HCT116 (cell line): ENCODE measurements around the gene SRSF5.

Source experiments
- ELF1 ChIP-seq: IDR thresholded peaks from 2 replicates; pipeline ENCODE4 v1.6.1; 2012; ENCODE audit warnings: low read depth, borderline replicate concordance
- EZH2 ChIP-seq: fragments of 200-600 bp; sonication (generic); IDR thresholded peaks from 2 replicates; pipeline ENCODE4 v1.6.1; 2017; ENCODE audit warnings: antibody characterized with exemption, mixed run types
- FOSL1 ChIP-seq: IDR thresholded peaks from 2 replicates; pipeline ENCODE4 v1.6.1; 2012; ENCODE audit warnings: low read depth
- POLR2A ChIP-seq: IDR thresholded peaks from 2 replicates; pipeline ENCODE4 v1.7.0; 2011; ENCODE audit warnings: borderline replicate concordance; ENCODE audit not compliant: insufficient read depth, insufficient read length; ENCODE audit errors: extremely low read depth
- POLR2AphosphoS5 ChIP-seq: IDR thresholded peaks from 2 replicates; pipeline ENCODE4 v1.6.1; 2011; ENCODE audit warnings: mild to moderate bottlenecking, low read depth, low read length, moderate library complexity
- SIN3A ChIP-seq: IDR thresholded peaks from 2 replicates; pipeline ENCODE4 v1.6.1; 2012; ENCODE audit warnings: low read depth
- YY1 ChIP-seq: IDR thresholded peaks from 2 replicates; pipeline ENCODE4 v1.6.1; 2011; ENCODE audit warnings: low read length, low read depth, moderate library complexity, mild to moderate bottlenecking; ENCODE audit not compliant: insufficient replicate concordance; ENCODE audit errors: extremely low read depth
- TF ChIP-seq, protein P1 (sequence below), 3 experiments: fragments of 200-600 bp in 1 of 3; sonication (generic) in 1 of 3; IDR thresholded peaks in 2 of 3; conservative IDR thresholded peaks in 1 of 3; 2 replicates each; pipeline ENCODE4 v1.5.1; 2012 to 2017; ENCODE audit warnings: low read depth in 2 of 3, low read length in 2 of 3, antibody characterized with exemption in 1 of 3, borderline replicate concordance in 1 of 3, control low read depth in 1 of 3, mild to moderate bottlenecking in 1 of 3, mixed read lengths in 1 of 3, mixed run types in 1 of 3, moderate library complexity in 1 of 3; ENCODE audit not compliant: insufficient read depth in 1 of 3
- TF ChIP-seq, protein P2 (sequence below): IDR thresholded peaks from 2 replicates; pipeline ENCODE4 v1.6.1; 2012; ENCODE audit warnings: low read depth
- TF ChIP-seq, protein P3 (sequence below): IDR thresholded peaks from 2 replicates; pipeline ENCODE4 v1.6.1; 2012
- TF ChIP-seq, protein P4 (sequence below): IDR thresholded peaks from 2 replicates; pipeline ENCODE4 v1.6.1; 2012

DNA sequence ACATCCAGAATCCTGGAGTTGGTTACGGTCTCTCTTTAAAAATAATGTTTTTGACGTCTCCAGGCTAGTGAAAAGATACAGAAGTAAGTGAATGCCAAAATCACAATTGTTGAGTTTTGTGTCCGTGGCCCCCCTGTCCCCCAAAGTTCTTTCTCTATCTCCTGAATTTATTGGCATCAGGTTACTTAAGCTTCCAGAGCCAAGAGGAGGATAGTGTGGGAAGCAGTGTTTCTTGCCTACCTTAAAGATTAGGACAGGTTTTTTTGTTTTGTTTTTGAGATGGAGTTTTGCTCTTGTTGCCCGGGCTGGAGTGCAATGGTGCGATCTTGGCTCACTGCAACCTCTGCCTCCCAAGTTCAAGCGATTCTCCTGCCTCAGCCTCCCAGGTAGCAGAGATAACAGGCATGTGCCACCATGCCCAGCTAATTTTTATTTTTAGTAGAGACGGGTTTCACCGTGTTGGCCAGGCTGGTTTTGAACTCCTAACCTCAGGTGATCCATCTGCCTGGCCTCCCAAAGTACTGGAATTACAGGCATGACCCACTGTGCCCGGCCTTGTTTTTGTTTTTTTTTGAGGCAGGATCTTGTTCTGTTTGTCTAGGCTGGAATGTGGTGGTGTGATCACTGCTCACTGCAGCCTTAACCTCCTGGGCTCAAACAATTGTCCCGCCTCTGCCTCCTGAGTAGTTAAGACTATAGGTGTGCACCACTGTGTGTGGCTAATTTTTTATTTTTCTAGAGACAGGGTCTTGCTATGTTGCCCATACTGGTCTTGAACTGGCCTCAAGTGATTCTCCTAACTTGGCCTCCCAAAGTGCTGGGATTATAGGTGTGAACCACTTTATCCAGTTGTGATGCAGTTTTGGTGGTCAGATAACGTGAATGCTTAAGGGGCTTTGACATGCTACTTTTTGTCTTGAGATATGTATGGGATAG, 5.4 kb downstream of the SRSF5 start:
- TF ChIP-seq, protein P1, sequence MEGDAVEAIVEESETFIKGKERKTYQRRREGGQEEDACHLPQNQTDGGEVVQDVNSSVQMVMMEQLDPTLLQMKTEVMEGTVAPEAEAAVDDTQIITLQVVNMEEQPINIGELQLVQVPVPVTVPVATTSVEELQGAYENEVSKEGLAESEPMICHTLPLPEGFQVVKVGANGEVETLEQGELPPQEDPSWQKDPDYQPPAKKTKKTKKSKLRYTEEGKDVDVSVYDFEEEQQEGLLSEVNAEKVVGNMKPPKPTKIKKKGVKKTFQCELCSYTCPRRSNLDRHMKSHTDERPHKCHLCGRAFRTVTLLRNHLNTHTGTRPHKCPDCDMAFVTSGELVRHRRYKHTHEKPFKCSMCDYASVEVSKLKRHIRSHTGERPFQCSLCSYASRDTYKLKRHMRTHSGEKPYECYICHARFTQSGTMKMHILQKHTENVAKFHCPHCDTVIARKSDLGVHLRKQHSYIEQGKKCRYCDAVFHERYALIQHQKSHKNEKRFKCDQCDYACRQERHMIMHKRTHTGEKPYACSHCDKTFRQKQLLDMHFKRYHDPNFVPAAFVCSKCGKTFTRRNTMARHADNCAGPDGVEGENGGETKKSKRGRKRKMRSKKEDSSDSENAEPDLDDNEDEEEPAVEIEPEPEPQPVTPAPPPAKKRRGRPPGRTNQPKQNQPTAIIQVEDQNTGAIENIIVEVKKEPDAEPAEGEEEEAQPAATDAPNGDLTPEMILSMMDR (IDR thresholded peaks at IDR 0.05 in 2 of 3, conservative IDR thresholded peaks at IDR 0.05 in 1 of 3; ENCODE audit: borderline replicate concordance in 1 of 3, insufficient read depth in 1 of 3, low read depth in 2 of 3, low read length in 2 of 3) = no peak
- TF ChIP-seq POLR2A (no peak), EZH2 (no peak), FOSL1 (no peak), YY1 (no peak), POLR2AphosphoS5 (no peak), ELF1 (no peak), SIN3A (no peak)
- TF ChIP-seq, protein P2, sequence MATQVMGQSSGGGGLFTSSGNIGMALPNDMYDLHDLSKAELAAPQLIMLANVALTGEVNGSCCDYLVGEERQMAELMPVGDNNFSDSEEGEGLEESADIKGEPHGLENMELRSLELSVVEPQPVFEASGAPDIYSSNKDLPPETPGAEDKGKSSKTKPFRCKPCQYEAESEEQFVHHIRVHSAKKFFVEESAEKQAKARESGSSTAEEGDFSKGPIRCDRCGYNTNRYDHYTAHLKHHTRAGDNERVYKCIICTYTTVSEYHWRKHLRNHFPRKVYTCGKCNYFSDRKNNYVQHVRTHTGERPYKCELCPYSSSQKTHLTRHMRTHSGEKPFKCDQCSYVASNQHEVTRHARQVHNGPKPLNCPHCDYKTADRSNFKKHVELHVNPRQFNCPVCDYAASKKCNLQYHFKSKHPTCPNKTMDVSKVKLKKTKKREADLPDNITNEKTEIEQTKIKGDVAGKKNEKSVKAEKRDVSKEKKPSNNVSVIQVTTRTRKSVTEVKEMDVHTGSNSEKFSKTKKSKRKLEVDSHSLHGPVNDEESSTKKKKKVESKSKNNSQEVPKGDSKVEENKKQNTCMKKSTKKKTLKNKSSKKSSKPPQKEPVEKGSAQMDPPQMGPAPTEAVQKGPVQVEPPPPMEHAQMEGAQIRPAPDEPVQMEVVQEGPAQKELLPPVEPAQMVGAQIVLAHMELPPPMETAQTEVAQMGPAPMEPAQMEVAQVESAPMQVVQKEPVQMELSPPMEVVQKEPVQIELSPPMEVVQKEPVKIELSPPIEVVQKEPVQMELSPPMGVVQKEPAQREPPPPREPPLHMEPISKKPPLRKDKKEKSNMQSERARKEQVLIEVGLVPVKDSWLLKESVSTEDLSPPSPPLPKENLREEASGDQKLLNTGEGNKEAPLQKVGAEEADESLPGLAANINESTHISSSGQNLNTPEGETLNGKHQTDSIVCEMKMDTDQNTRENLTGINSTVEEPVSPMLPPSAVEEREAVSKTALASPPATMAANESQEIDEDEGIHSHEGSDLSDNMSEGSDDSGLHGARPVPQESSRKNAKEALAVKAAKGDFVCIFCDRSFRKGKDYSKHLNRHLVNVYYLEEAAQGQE = no peak
- TF ChIP-seq, protein P3, sequence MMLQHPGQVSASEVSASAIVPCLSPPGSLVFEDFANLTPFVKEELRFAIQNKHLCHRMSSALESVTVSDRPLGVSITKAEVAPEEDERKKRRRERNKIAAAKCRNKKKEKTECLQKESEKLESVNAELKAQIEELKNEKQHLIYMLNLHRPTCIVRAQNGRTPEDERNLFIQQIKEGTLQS = no peak
- TF ChIP-seq, protein P4, sequence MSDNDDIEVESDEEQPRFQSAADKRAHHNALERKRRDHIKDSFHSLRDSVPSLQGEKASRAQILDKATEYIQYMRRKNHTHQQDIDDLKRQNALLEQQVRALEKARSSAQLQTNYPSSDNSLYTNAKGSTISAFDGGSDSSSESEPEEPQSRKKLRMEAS = no peak
